ENCODE measurements around the gene PEF1.

- no peak for TF ChIP-seq CTCF (IDR thresholded peaks at IDR 0.05)
- no peak for TF ChIP-seq POLR2A (IDR thresholded peaks at IDR 0.05)
These were observed 11.1 kb upstream of the PEF1 start for GRCh38 chr1:31655756-31656155.

All from suprapubic skin (tissue), 3 donors.